BE2C (cell line): ENCODE data around the gene IWS1.
"Not testable (repeated sequence)": the region's sequence is repeated elsewhere in the genome, so short reads cannot be mapped to it uniquely, and the experiment has no call there.

Experiments used
- DNase-seq: peaks from one replicate; pipeline ENCODE4 v3.0.0-alpha.2; 2020
- H3K27me3 ChIP-seq: fragments of 250-450 bp; sonication (Bioruptor Pico); 2 replicates; pipeline ENCODE4 v1.5.1; 2020; ENCODE audit warnings: mild to moderate bottlenecking
- H3K36me3 ChIP-seq: fragments of 250-450 bp; sonication (Bioruptor Pico); 2 replicates; pipeline ENCODE4 v1.5.1; 2020; ENCODE audit warnings: mild to moderate bottlenecking
- H3K4me1 ChIP-seq: fragments of 250-450 bp; sonication (Bioruptor Pico); 2 replicates; pipeline ENCODE4 v1.5.1; 2020
- H3K4me3 ChIP-seq: 2 replicates; pipeline ENCODE4 v1.5.1; 2011; ENCODE audit warnings: low read depth, low read length
- H3K9me3 ChIP-seq: fragments of 250-450 bp; sonication (Bioruptor Pico); 2 replicates; pipeline ENCODE4 v1.5.1; 2020
- TF ChIP-seq, protein P1 (sequence below): IDR thresholded peaks from 2 replicates; pipeline ENCODE4 v1.5.1; 2012; ENCODE audit warnings: mild to moderate bottlenecking, low read depth, low read length

The IWS1 gene

DNA sequence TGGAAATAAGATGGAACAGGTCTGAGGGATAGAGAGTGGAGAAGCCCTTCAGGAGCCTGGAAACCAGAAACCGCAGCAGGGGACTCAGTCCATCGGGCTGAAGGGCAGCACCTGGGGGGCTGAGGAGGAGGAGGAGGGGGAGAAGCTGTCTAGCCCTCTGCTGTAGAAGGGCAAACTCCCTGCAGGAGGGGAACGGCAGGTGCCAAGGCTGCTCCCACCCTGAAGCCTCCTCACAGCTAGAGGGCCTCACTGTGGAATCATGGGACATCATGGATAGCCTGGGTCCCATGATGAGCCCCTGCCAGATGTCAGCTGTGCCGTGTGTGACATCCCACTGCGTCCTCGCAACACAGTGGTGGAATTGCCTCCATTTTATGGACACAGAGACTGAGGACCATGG is 9.6 kb upstream of the IWS1 start:
- no peaks in the 10 kb centered on the region for H3K36me3 ChIP-seq
- H3K4me1 ChIP-seq = no peaks in the 10 kb centered on the region
- TF ChIP-seq, protein P1, sequence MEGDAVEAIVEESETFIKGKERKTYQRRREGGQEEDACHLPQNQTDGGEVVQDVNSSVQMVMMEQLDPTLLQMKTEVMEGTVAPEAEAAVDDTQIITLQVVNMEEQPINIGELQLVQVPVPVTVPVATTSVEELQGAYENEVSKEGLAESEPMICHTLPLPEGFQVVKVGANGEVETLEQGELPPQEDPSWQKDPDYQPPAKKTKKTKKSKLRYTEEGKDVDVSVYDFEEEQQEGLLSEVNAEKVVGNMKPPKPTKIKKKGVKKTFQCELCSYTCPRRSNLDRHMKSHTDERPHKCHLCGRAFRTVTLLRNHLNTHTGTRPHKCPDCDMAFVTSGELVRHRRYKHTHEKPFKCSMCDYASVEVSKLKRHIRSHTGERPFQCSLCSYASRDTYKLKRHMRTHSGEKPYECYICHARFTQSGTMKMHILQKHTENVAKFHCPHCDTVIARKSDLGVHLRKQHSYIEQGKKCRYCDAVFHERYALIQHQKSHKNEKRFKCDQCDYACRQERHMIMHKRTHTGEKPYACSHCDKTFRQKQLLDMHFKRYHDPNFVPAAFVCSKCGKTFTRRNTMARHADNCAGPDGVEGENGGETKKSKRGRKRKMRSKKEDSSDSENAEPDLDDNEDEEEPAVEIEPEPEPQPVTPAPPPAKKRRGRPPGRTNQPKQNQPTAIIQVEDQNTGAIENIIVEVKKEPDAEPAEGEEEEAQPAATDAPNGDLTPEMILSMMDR = no peak
- H3K9me3 ChIP-seq = no peaks in the 10 kb centered on the region
- no peak for DNase-seq
- H3K27me3 ChIP-seq = no peaks in the 10 kb centered on the region
- no peak overlapping the region for H3K4me3 ChIP-seq

DNA sequence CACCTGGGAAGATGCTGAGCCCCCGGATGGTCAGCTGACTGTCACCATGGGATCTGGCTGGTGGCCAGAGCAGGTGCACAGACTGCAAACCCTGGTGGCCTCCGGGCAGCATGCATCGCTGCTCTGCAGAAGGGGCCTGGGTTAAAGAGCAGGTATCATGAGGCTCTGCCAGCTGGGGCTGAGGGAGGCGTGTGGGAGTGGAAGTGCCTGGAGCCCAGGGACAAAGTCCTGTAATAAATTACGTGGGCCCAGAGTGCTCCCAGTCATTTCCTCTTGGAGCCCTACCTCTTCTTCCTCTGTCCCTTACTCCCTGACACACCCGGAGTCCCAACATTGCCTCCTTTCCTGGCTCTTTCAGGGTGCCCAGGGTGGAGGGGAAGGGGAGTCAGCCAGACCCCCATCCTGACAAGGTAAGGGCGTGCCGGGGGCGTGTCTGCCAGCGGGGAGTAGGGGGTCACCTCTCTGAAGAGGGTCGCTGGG is 9.2 kb upstream of the IWS1 start, which contains the start of gene MYO7B:
TSS of gene MYO7B (plus strand) at position 262 of the 480 bp plus-strand sequence. CDS start 24,040 bp downstream, outside the sequence.
- H3K36me3 ChIP-seq = no peaks in the 10 kb centered on the region
- TF ChIP-seq, protein P1 = no peak
- H3K27me3 ChIP-seq = no peaks in the 10 kb centered on the region
- no peaks in the 10 kb centered on the region for H3K9me3 ChIP-seq
- no peaks in the 10 kb centered on the region for H3K4me1 ChIP-seq
- peak; percentile 28 for DNase-seq
- no peak within 1 kb of the TSS for H3K4me3 ChIP-seq

DNA sequence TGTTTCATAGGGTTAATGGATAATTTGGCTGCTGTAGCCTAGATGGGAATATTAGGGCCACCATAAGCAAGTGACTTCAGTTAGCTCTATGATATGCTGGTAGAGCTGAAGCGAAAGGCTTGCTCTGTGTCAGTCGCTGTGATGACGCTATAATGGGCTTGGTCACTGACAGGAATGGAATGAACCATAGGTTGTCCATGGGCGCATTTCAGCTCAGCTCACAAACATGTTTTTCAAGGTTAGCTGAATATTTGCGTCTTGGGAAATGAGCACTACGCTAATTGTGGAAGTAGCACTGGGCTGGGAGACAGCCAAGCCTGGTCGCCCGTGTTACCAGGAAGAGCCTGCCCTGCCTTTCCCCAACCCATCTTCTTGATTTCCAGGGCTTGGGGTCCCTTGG is 6.0 kb upstream of the IWS1 start:
- TF ChIP-seq, protein P1 = no peak
- H3K4me1 ChIP-seq = no peaks in the 10 kb centered on the region
- no peaks in the 10 kb centered on the region for H3K9me3 ChIP-seq
- H3K36me3 ChIP-seq = no peaks in the 10 kb centered on the region
- no peaks in the 10 kb centered on the region for H3K27me3 ChIP-seq
- DNase-seq = no peak
- H3K4me3 ChIP-seq = no peak overlapping the region

DNA sequence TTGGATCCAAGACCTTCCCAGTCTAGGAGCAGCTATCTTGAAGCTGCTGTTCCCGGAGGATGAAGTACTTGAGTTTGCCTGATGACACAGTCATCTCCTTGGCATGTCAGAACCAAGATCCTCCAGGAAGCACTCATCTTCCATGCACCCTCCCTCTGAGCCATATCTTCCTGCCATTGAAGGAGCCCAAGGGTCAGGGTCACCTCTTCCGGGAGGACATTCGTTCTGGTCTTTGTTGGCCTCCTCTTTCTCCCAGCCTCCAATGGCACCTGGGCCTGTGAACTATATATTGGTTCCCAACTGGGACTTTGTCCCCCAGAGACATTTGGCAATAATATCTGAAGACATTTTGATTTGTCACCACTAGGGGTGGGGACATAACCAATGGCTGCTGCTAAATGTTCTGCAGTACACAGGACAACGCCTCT is 4.9 kb upstream of the IWS1 start:
- H3K9me3 ChIP-seq = no peaks in the 10 kb centered on the region
- no peaks in the 10 kb centered on the region for H3K4me1 ChIP-seq
- TF ChIP-seq, protein P1 = 0 out of 2 replicates have a peak, but pooled peaks have one; percentile 5
- H3K36me3 ChIP-seq = no peaks in the 10 kb centered on the region
- no peaks in the 10 kb centered on the region for H3K27me3 ChIP-seq
- no peak for DNase-seq
- H3K4me3 ChIP-seq = no peak overlapping the region

DNA sequence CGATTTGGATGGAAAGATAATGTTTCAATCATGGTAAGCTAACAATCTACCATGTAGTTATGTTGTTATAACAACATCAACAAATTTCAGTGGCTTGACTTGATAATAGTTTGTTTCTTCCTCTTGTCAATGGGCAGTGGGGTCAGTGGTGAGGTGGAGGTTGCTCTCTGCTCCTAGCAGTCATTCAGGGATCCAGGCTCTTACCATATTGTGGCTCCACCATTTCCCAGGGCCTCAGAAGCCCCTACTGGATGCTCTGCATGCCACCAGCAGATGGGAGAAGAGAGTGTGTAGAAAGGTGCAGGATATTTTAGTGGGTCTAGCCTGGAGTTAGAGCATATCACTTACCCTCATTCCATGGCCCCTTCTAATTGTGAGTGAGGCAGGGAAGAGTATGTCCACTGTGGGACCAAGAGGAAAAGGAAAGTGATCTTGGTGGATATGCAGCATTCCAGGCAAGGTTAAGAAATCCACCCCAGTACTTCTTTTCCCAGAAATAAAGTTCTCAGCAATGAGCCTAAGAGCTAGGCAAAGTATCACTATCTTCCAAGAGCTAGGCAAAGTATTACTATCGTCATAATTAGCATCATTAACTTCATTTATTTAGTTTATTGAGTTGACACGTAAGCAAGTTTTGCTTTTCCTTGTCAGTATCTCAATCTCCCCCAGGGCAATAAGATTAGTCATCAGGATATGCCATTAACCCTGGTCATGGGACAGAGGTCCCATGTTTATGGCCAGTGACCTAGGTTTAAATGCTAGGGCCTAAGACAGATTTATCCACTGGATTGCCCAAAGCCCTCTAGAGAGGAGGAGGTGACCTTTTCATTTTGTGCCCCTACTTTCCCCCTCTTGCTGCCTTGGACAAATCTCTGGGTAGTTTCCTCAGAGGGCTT is 4.2 kb upstream of the IWS1 start:
- TF ChIP-seq, protein P1 = no peak
- no peaks in the 10 kb centered on the region for H3K36me3 ChIP-seq
- H3K27me3 ChIP-seq = no peaks in the 10 kb centered on the region
- H3K4me1 ChIP-seq = no peaks in the 10 kb centered on the region
- H3K4me3 ChIP-seq = no peak overlapping the region
- no peak for DNase-seq
- no peaks in the 10 kb centered on the region for H3K9me3 ChIP-seq

DNA sequence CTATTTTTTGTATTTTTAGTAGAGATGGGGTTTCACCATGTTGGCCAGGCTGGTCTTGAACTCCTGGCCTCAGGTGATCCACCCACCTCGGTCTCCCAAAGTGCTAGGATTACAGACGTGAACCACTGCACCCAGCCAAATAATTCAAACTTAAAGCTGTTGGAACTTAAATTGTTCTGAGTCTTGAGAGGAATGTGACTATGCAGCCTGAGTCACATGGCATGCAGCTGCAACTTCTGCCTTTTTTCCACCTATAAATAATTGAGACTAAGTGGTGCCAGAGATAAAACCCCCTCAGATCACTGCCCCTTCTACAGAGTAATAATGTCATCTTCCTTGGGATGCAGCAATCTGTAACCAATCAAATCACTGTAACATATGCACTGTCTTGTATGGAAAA is 3.1 kb upstream of the IWS1 start:
- H3K36me3 ChIP-seq = not testable (repeated sequence)

More for the DNA sequence above, 3.1 kb upstream of the IWS1 start:
- not testable (repeated sequence) for H3K9me3 ChIP-seq, H3K27me3 ChIP-seq, H3K4me3 ChIP-seq, H3K4me1 ChIP-seq, DNase-seq
